ENCODE data around the gene ALG14.
A peak's percentile ranks its signal among the peaks of the same experiment; 100 is the strongest.
"Not testable (repeated sequence)": the region's sequence is repeated elsewhere in the genome, so short reads cannot be mapped to it uniquely, and the experiment has no call there.

The ALG14 gene

DNA sequence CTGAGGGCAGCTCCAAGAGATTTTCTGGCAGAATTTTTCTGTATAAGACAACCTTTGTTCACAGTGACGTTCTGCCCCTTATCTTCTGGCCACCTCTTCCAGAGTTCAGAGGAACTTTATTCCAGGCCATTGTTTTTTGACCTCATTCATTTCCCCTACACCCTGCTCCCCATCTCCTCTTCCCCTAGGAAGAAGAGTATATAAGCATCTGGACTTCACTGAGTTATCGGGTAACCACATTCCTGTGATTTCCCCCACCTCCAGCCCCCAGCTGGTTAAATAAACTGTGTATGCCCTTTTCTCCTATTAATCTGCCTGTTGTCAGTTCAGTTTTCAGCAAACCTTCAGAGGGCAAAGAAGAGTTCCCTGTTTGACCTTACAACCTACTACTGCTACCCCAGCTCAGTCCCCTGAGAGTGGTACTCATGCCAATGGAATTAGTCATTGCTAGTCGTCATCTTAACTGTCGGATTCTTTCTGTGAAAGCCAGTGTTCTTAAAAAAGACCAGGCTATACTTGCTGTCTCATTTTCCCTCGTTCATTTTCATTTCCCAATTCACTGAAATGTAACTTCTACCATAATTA is 14.3 kb upstream of the ALG14 start:
- DNase-seq, result no peak

- DNase-seq, result no peak
Measured at GRCh38 chr1:95085376-95085775, 12.6 kb upstream of the ALG14 start.

GRCh38 chr1:95084317-95085176 is 11.8 kb upstream of the ALG14 start:
- no peak for DNase-seq

- no peak for DNase-seq
Measured at GRCh38 chr1:95080879-95081278, 8.1 kb upstream of the ALG14 start.

- DNase-seq, result no peak
Measured at GRCh38 chr1:95080446-95080845, 7.7 kb upstream of the ALG14 start.

- no peak for DNase-seq
Measured at GRCh38 chr1:95076034-95076433, 3.3 kb upstream of the ALG14 start.

DNA sequence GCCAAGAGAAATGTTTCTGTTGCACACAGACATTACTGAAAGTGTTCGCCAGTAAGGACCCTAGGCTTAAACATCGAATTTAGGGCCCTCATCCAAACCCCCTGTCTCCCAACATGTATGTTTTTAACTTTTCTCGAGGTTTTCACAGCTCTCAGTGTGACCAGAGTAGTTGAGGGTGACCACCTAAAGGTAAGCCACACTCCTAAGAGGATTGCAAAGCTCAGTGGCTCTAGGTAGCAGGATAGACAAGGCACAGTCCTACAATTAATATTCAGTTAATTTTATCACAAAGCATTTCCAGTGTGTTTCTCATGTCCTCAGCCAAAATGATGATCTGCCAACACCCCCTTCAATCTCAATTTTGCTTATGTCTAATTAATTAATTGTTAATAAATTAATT is 695 bp upstream of the ALG14 start:
- DNase-seq, result no peak

DNA sequence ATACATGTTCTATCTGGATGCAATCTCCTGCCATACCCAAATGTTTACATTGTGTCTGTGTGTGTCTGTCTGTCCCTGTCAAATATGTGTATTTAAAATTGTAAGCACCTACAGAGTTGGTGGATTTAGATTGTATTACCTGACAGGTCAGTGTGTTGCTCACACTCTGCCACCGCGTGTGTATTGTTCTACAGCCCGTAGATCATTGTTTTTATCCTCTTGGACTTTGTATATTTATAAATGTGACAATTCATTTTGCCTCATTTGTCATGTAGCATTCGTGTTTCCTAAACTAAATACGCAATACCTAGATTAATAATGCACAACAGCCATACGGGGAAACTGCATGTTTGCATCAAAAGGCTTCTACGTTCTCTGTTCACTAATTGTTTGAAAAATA is 634 bp downstream of the ALG14 start:
- no peak for DNase-seq

DNA sequence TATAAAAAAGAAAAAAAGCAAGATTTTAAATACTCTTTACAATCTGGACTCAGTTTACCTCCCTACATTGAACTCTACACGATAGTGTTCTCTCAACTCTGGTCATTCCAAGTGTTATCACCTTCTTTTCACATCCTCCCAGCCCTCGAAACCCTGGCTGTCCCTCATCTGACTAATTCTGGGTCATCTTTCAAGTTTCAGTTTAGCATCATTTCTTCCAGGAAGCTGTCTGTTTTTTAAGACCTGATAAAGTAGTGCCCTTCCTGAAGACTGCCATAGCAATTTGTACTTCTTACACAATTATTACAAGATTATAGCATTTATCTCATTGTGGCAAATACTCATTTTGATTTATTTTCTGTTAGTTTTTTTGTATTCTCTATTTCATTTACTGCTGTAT is 1.2 kb downstream of the ALG14 start:
- no peak for DNase-seq

GRCh38 chr1:95069710-95070093 is 3.0 kb downstream of the ALG14 start:
- DNase-seq, result no peak

GRCh38 chr1:95068956-95069709 is 3.6 kb downstream of the ALG14 start:
- no peak for DNase-seq

DNA sequence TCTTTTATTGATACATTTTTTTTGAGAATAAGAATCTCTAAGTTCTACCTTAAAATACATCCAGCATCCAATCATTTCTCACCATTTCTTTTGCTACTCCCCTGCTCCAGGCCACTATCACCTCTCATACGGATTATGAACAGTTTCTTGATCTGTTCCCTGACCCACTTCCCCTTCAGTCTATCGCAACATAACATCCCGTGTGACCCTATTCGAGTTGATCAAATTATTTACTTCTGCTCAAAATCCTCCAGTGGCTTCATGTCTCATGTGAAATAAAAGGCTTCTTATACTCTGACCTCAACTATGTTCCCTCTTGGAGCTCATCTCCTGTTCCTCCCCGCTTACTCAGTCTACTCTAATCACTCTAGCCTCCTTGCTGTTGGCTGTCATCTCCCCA is 5.2 kb downstream of the ALG14 start:
- no peak for DNase-seq

DNA sequence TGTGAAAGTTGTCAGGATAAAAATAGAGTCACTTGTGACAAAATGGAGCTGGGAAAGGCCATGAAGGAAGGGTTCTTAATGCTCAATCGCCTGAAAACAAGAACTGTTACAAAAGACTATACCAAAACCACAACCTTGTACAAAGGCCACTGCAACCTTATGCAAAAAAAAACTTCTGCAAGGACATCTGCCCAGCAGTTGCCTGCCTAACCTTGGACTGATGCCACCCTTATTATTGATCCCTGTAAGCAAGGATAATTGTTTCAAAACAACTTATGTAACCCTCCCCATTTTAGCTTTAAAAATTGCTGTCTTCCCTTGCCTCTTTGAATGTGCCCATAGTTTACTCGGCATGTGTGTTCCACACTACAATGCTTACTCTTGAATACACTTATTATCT is 5.7 kb downstream of the ALG14 start:
- DNase-seq, result no peak

DNA sequence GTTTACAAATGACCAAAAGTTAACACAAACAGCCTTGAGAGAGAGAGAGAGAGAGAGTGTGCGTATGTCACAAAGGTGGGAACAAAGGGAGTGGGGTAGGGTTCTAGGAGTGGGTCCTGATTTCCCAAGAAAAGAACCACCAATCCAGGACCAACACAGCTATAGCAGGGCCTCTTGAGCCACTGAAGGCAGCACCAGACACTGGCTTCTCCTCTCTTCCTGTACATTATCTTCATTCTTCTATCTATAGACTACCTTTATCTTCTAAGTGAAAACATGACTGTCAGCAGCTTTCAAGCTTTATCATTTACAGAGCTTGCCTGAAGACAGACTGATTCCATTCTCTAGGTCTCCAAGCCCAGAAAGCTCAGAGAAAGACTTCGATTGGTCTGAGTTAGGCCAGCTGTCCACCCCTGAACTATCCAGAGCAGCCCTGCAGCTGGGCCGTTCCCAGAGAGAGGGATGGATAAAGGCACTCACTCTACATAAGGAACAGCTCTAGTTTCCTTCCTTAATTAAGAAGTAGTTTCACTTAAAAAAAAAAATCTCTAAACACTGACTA is 11.2 kb downstream of the ALG14 start:
- DNase-seq, result no peak

DNA sequence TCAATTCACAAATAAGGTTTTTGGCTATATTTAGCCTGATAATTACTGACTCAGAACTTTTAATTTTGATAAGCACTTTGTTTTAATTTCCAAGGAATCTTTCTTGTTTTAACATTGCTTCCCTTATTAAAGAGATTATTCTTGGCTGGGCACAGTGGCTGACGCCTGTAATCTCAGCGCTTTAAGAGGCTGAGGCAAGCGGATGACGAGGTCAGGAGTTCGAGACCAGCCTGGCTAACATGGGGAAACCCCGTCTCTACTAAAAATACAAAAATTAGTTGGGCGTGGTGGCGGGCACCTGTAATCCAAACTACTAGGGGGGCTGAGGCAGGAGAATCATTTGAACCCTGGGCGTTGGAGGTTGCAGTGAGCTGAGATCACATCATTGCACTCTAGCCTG is 13.8 kb downstream of the ALG14 start:
- DNase-seq, result no peak

- DNase-seq, result no peak
Measured at GRCh38 chr1:95057351-95057750, 15.4 kb downstream of the ALG14 start.

DNA sequence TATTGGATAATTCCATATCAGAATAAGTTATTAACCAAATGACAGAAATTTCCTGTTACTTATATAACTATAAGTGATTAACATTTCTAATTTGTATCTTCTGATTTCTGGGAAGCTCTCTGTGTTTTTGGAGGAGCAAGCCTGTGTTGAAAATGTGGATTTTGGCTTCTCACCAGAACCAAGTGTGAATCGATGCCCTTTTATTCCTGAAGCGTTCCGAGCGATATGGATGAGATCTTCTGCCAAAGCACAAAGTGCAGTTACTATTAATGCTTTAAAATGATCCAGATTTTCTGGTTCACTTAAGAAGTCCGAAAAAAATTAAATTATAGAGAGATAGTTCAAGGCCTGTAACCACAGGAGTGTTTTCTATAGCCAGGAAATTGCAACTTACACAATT is 22.8 kb downstream of the ALG14 start:
- no peak for DNase-seq

DNA sequence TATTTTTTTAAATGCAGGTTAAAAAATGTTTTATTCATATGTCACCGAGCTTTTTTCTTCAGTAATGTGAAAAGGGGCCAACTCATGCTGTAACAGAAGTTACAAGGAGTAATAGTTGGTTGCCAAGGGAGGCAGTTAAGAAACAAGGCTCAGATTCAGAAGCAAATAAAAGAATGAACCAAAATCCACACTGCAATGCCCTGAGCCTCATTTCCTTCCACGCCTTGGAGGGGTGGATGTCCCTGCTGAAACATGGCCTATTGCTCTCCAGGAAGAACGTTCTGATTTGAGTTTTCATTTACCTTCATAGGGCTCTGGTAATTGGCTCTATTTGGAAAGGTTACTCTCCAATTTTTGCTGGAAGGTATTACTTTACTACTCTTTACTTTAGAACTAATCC is 24.4 kb downstream of the ALG14 start:
- DNase-seq, result no peak

DNA sequence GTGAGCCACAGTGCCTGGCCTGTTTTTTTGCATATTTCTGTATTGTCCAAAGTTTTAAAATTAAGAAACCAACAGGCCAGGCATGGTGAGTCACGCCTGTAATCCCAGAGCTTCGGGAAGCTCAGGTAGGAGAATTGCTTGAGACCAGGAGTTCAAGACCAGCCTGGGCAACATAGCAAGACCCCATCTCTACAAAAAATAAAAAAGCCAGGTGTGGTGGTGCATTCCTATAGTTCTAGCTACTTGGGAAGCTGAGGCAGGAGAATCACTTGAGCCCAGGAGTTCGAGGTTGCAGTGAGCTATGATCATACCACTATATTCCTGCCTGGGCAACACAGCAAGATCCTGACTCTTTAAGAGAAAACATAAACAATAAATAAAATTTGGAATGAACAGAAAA is 25.1 kb downstream of the ALG14 start:
- not testable (repeated sequence) for DNase-seq

GRCh38 chr1:95046359-95046758 is 26.4 kb downstream of the ALG14 start:
- DNase-seq, result no peak

GRCh38 chr1:95043141-95043980 is 29.4 kb downstream of the ALG14 start:
- DNase-seq, result peak; percentile 73

- DNase-seq, result no peak
Measured at GRCh38 chr1:95042286-95042685, 30.5 kb downstream of the ALG14 start.

Measured in NCI-H774 (cell line).